Measurements from ENCODE around the gene TYW3.

Gene TYW3

DNA sequence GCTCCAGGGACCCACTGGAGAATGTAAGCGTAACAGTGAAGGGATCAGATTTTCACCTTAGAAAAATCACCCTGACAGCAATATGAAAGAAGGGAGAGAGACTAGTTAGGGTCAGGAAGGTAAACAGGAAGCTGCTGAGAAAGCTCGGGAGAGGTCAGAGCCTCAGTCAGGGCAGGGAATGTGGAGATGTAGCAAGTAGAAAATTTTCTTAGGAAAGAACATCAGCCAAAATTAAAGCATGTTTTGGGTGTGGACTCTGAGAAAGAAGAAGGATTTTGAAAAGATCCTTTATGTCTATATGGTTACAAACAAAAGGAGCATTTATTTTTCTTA lies 42.6 kb upstream of the TYW3 start:
- Histone ChIP-seq H3K27me3 (ENCODE audit: insufficient read depth, low read depth, severe bottlenecking) (no peaks in the 10 kb centered on the region), H3K9me3 (ENCODE audit: severe bottlenecking) (no peaks in the 10 kb centered on the region), H3K4me3 (ENCODE audit: low read depth, low read length) (no peak overlapping the region), H3K36me3 (no peaks in the 10 kb centered on the region), H3K27ac (peak overlapping the region; percentile 19; the same call in 1 of the 2 replicates)
- TF ChIP-seq, protein P1, sequence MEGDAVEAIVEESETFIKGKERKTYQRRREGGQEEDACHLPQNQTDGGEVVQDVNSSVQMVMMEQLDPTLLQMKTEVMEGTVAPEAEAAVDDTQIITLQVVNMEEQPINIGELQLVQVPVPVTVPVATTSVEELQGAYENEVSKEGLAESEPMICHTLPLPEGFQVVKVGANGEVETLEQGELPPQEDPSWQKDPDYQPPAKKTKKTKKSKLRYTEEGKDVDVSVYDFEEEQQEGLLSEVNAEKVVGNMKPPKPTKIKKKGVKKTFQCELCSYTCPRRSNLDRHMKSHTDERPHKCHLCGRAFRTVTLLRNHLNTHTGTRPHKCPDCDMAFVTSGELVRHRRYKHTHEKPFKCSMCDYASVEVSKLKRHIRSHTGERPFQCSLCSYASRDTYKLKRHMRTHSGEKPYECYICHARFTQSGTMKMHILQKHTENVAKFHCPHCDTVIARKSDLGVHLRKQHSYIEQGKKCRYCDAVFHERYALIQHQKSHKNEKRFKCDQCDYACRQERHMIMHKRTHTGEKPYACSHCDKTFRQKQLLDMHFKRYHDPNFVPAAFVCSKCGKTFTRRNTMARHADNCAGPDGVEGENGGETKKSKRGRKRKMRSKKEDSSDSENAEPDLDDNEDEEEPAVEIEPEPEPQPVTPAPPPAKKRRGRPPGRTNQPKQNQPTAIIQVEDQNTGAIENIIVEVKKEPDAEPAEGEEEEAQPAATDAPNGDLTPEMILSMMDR (IDR thresholded peaks at IDR 0.05; ENCODE audit: low read depth, low read length) = no peak
- no peak for DNase-seq

DNA sequence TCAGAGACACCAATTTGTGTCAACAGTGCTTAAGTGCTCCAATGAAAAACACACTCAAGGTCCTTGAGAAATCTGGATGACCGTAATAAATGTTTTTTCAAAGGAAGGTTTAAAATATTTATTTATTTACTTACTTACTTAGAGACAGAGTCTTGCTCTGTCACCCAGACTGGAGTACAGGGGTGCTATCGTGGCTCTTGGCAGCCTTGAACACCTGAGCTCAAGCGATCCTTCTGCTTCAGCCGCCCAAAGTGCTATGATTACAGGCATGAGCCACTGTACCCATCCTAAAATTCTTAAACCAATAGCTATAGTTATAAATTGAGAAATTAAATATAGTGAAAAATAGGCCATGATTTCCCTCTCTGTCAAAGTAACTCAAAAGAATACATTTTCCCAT lies 42.0 kb upstream of the TYW3 start:
- H3K27me3 ChIP-seq (ENCODE audit: insufficient read depth, low read depth, severe bottlenecking) = no peaks in the 10 kb centered on the region
- no peak overlapping the region for H3K27ac ChIP-seq
- H3K9me3 ChIP-seq (ENCODE audit: severe bottlenecking) = no peaks in the 10 kb centered on the region
- H3K36me3 ChIP-seq = no peaks in the 10 kb centered on the region
- TF ChIP-seq, protein P1 (IDR thresholded peaks at IDR 0.05; ENCODE audit: low read depth, low read length) = no peak
- no peak overlapping the region for H3K4me3 ChIP-seq (ENCODE audit: low read depth, low read length)
- DNase-seq = no peak

DNA sequence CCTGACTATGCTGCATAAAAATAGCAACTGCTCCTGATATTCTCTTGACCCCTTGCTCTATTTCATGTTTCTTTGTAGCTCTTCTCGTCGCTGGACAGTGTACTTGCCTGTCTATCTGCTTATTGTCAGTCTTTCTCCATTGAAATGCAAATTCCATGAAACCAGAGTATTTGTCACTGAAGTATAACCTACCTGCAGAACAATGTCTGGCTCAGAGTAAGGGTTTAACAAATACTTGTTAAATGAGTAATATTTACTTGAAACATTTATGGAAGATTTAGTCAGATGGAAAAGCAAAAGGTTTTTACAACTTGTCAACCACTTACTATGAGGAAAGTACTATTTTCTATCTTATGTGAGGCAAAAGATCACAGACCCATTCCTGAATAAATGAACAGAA lies 39.5 kb upstream of the TYW3 start:
- Histone ChIP-seq H3K27ac (no peak overlapping the region), H3K4me3 (ENCODE audit: low read depth, low read length) (no peak overlapping the region), H3K36me3 (no peaks in the 10 kb centered on the region), H3K27me3 (ENCODE audit: insufficient read depth, low read depth, severe bottlenecking) (no peaks in the 10 kb centered on the region), H3K9me3 (ENCODE audit: severe bottlenecking) (no peaks in the 10 kb centered on the region)
- DNase-seq = no peak
- TF ChIP-seq, protein P1 (IDR thresholded peaks at IDR 0.05; ENCODE audit: low read depth, low read length) = no peak

DNA sequence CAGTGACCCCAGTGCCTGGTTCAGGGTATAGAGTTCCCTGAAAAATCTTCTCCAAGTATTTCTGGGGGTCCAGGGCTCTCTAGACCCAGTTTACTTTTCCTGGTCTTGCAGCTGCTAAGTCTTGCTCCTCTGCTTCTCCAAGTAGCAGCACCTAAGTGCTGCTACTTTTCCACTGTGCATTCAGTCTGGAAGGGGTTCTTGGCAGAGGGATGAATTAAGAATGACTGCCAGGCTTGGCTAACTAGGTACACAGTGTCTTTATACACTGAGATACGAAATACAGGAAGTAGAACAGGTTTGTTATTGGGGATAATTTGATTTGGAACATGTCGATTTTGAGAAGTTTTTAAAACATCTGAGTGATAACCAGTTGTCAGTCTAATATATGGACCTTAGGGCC lies 35.1 kb upstream of the TYW3 start:
- TF ChIP-seq, protein P1 (IDR thresholded peaks at IDR 0.05; ENCODE audit: low read depth, low read length) = no peak

DNA sequence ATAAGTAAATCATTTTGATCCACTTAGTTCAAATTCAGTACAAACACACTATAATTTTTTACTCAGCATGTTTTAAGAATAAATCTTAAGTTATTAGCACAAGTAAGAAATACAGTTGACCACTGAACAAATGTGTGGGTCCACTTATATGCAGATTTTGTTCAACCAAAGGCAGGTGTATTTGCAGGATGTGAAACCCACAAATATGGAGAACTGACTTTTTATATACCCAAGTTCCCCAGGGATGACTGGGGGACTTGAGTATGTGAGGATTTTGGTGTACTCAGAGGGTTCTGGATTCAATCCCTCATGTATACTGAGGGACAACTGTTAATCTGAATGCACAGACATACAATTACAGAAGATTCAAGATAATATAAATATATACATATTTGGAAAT lies 33.6 kb upstream of the TYW3 start:
- DNase-seq = no peak
- Histone ChIP-seq H3K36me3 (no peaks in the 10 kb centered on the region), H3K27ac (no peak overlapping the region), H3K4me3 (ENCODE audit: low read depth, low read length) (no peak overlapping the region), H3K9me3 (ENCODE audit: severe bottlenecking) (no peaks in the 10 kb centered on the region), H3K27me3 (ENCODE audit: insufficient read depth, low read depth, severe bottlenecking) (no peaks in the 10 kb centered on the region)
- TF ChIP-seq, protein P1 (IDR thresholded peaks at IDR 0.05; ENCODE audit: low read depth, low read length) = no peak

More for the DNA sequence above, 35.1 kb upstream of the TYW3 start:
- no peak for DNase-seq
- Histone ChIP-seq H3K9me3 (ENCODE audit: severe bottlenecking) (no peaks in the 10 kb centered on the region), H3K27me3 (ENCODE audit: insufficient read depth, low read depth, severe bottlenecking) (no peaks in the 10 kb centered on the region), H3K36me3 (no peaks in the 10 kb centered on the region), H3K27ac (no peak overlapping the region), H3K4me3 (ENCODE audit: low read depth, low read length) (no peak overlapping the region)

DNA sequence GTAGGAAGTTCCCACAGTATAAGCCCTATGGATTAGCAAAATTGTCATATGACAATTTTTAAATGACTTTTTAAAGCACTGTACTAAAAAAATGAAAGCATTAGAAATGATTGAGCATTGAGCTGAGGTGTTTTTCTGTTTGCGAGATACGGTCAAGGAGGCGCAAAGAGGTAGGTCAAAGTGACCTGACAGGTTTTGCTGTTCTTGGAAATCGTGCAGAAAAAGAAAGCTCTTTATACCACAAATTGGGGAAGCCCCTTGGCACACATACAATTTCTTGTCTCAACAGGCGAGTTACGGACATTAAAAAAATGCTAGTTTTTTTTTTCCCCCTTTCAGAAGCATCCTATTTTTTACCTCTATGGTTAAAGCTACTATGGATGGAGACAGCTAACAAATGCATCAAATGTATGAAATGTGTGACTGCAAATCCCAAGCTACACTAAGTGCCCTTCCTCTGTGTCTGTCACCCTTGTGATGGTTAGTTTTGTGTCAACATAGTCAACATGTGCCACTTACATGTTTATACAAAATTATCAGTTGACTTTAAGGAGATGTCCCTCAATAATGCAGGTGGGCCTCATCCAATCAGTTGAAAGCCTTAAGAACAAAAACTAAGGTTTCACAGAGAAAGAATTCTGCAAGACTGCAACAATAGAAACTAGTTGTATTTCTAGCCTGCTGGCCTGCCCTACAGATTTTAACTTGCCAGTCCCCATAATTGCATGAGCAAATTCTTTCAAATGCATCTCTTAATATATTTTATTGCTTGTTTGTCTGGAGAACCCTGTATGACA lies 29.4 kb upstream of the TYW3 start:
- Histone ChIP-seq H3K36me3 (no peaks in the 10 kb centered on the region), H3K4me3 (ENCODE audit: low read depth, low read length) (no peak overlapping the region), H3K27ac (no peak overlapping the region), H3K27me3 (ENCODE audit: insufficient read depth, low read depth, severe bottlenecking) (no peaks in the 10 kb centered on the region), H3K9me3 (ENCODE audit: severe bottlenecking) (no peaks in the 10 kb centered on the region)
- DNase-seq = no peak
- TF ChIP-seq, protein P1 (IDR thresholded peaks at IDR 0.05; ENCODE audit: low read depth, low read length) = no peak

Measured in WERI-Rb-1 (cell line).